Panc1 (cell line): ENCODE data around the gene SNX2. TPM values are rescaled to one million over a fixed set of nuclear protein-coding genes. Genes with fewer than 3 reads are reported as not detected.

Source experiments
- ATAC-seq: fragments of 200-7000 bp; cut with Tn5 transposase; 2 replicates; pipeline ENCODE4 v1.9.1; 2020; ENCODE audit warnings: mild to moderate bottlenecking, moderate library complexity
- BruUV-seq: library from RNA; stranded (reverse); fragments of 400-500 nt; replicated peaks from 2 replicates; lab custom pipeline; 2021; lab: Mats Ljungman, UMichigan
- CTCF ChIA-PET: fragments of 300-600 bp; sonication (Branson Sonifier 250); formaldehyde crosslinking; loops from one replicate; lab custom pipeline; 2022; ENCODE audit warnings: antibody characterized with exemption; lab: Charles Lee
- POLR2A ChIA-PET: fragments of 300-600 bp; sonication (Branson Sonifier 250); formaldehyde crosslinking; loops from one replicate; lab custom pipeline; 2022; ENCODE audit warnings: antibody characterized with exemption; lab: Charles Lee
- DNase-seq: peaks from one replicate; pipeline ENCODE4 v3.0.0-alpha.2; 2010; ENCODE audit warnings: low read depth, low spot score
- H3K27ac ChIP-seq: 2 replicates; pipeline ENCODE4 v1.5.1; 2011; ENCODE audit warnings: mild to moderate bottlenecking, low read length, inconsistent platforms
- H3K27me3 ChIP-seq: fragments of 200-500 bp; sonication (Bioruptor generic); 2 replicates; pipeline ENCODE4 v1.6.0; 2014; ENCODE audit warnings: low read length, inconsistent platforms; ENCODE audit not compliant: control insufficient read depth, insufficient read depth
- H3K36me3 ChIP-seq: fragments of 200-500 bp; sonication (Bioruptor generic); 2 replicates; pipeline ENCODE4 v1.5.1; 2014; ENCODE audit warnings: inconsistent platforms, mild to moderate bottlenecking, low read length, moderate library complexity; ENCODE audit not compliant: control insufficient read depth, insufficient read depth
- H3K4me1 ChIP-seq: 2 replicates; pipeline ENCODE4 v1.5.1; 2011; ENCODE audit warnings: inconsistent platforms, mild to moderate bottlenecking, low read length, moderate library complexity; ENCODE audit not compliant: control insufficient read depth, insufficient read depth
- H3K4me3 ChIP-seq, 2 experiments: 2 replicates each; pipeline ENCODE4 v1.5.1; 2011 to 2012; ENCODE audit warnings: low read depth in 2 of 2, low read length in 2 of 2, mild to moderate bottlenecking in 2 of 2, inconsistent platforms in 1 of 2, moderate library complexity in 1 of 2
- H3K9me3 ChIP-seq: fragments of 200-500 bp; sonication (Bioruptor generic); 2 replicates; pipeline ENCODE4 v1.5.1; 2014; ENCODE audit warnings: low read depth, mild to moderate bottlenecking, inconsistent platforms, low read length, moderate library complexity; ENCODE audit not compliant: control insufficient read depth, insufficient read depth
- CTCF ChIP-seq: fragments of 450-650 bp; IDR thresholded peaks from 2 replicates; pipeline ENCODE4 v1.5.1; 2017; ENCODE audit warnings: mild to moderate bottlenecking
- POLR2AphosphoS5 ChIP-seq: IDR thresholded peaks from 2 replicates; pipeline ENCODE4 v1.6.1; 2012; ENCODE audit warnings: mild to moderate bottlenecking, low read depth, low read length, moderate library complexity
- REST ChIP-seq, 2 experiments: IDR thresholded peaks; 2 replicates each; pipeline ENCODE4 v1.6.1; 2011 to 2012; ENCODE audit warnings: low read depth in 2 of 2, control low read depth in 1 of 2, low read length in 1 of 2, mild to moderate bottlenecking in 1 of 2, moderate library complexity in 1 of 2; ENCODE audit not compliant: insufficient read depth in 1 of 2
- SIN3A ChIP-seq: IDR thresholded peaks from 2 replicates; pipeline ENCODE4 v1.6.1; 2012; ENCODE audit warnings: low read depth, mild to moderate bottlenecking, low read length, moderate library complexity, borderline replicate concordance; ENCODE audit not compliant: insufficient read depth
- TCF7L2 ChIP-seq: IDR thresholded peaks from 2 replicates; pipeline ENCODE4 v1.6.1; 2011; ENCODE audit warnings: mild to moderate bottlenecking, low read depth, low read length, inconsistent platforms
- in situ Hi-C: cut with HindIII; loops from 2 replicates; pipeline ENCODE4 v1.10.0; 2016; ENCODE audit warnings: low sequenced_read_pairs, low pct_unique_long_range_greater_than_20kb
- intact Hi-C: fragments of 100-400 bp; cut with micrococcal nuclease; formaldehyde crosslinking; loops from one replicate; pipeline ENCODE4 v1.10.0; 2022; ENCODE audit not compliant: unreplicated experiment
- total RNA-seq: library from RNA; stranded (reverse); gene quantifications from one replicate; pipeline ENCODE4 v1.2.1, GENCODE V29; 2021; ENCODE audit not compliant: unreplicated experiment

The SNX2 gene
- total RNA-seq, 1 experiment from 2014 or later, result 66.8 TPM

GRCh38 chr5:122863240-122863639, 88.4 kb downstream of the SNX2 start:
- no peak for ATAC-seq
- no peak overlapping the region for H3K27ac ChIP-seq
- BruUV-seq, result no TSS peak
- H3K9me3 ChIP-seq, result no peaks in the 10 kb centered on the region
- no peaks in the 10 kb centered on the region for H3K4me1 ChIP-seq
- no peak overlapping the region for H3K4me3 ChIP-seq
- no peak for TF ChIP-seq SIN3A
- TF ChIP-seq REST (IDR thresholded peaks at IDR 0.05; ENCODE audit: insufficient read depth in 1 of 2, low read depth in 2 of 2, low read length in 1 of 2), result no peak
- no peak for TF ChIP-seq CTCF
- no peak for TF ChIP-seq TCF7L2
- no peak for TF ChIP-seq POLR2AphosphoS5
- CTCF ChIA-PET, result no interaction called here
- in situ Hi-C loops, result no loop called here
- no peaks in the 10 kb centered on the region for H3K27me3 ChIP-seq
- no peak for DNase-seq
- H3K36me3 ChIP-seq, result no peaks in the 10 kb centered on the region
- intact Hi-C loops, result no loop called here
- POLR2A ChIA-PET, result no interaction called here

GRCh38 chr5:122863721-122864120, 88.8 kb downstream of the SNX2 start:
- POLR2A ChIA-PET, result no interaction called here
- in situ Hi-C loops, result no loop called here

More at GRCh38 chr5:122863721-122864120, 88.8 kb downstream of the SNX2 start:
- no TSS peak for BruUV-seq
- no peak for DNase-seq
- CTCF ChIA-PET, result no interaction called here
- Histone ChIP-seq H3K36me3 (no peaks in the 10 kb centered on the region), H3K4me3 (no peak overlapping the region), H3K27me3 (no peaks in the 10 kb centered on the region), H3K4me1 (no peaks in the 10 kb centered on the region), H3K9me3 (no peaks in the 10 kb centered on the region), H3K27ac (no peak overlapping the region)
- no peak for ATAC-seq
- intact Hi-C loops, result no loop called here
- no peak for TF ChIP-seq SIN3A
- TF ChIP-seq CTCF, result no peak
